Measurements from ENCODE around the gene CRYBB1. TPM values are rescaled to one million over a fixed set of nuclear protein-coding genes. Genes with fewer than 3 reads are reported as not detected.

Gene CRYBB1
- total and polyA plus RNA-seq, 2 experiments from 2014 or later = 1.6 to 3.7 TPM

DNA sequence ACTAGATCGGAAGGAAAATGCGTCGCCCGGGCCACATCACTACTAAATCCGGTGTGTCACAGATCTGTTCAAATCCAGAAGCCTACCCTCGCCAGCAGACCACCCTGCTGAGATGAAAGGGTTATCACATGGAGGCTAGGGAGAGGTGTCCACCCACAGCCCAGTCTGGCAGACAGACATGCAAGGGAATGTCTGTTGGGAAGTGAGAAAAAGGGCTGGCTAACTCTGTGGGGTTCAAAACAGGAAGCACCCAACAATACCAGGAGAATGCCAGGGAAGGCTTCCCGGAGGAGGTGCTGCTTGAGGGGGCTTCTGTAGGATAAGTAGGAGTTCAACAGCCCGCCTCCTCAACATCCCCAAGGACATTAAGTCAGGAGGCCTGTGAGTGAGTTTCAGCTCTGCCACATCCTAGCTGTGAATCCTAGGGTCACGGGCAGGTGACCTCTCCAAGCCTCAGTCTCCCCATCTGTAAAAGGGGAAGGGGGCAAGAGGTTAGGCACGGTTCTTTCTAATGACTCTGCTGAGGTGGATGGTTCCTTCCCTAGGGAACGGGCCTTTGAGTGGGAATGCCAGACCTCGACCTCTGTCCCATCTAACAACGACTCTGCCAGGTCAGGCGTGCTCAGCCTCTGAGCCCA is 29.0 kb downstream of the CRYBB1 start:
- H3K4me1 Mint-ChIP-seq = peaks cover 48% of the 10 kb centered on the region
- H3F3A ChIP-seq (replicated peaks; ENCODE audit: low read depth) = peaks cover 11% of the 10 kb centered on the region; the same call in 1 of the 2 replicates
- peak overlapping the region; percentile 45; the same call in 1 of the 2 replicates for H3K27ac ChIP-seq (ENCODE audit: low read depth)
- H2AFZ ChIP-seq = no peak overlapping the region
- no peaks in the 10 kb centered on the region; the same call in 2 of the 3 replicates for H3K9me3 Mint-ChIP-seq
- peaks cover 3% of the 10 kb centered on the region; the same call in 1 of the 2 replicates for H3K36me3 ChIP-seq (ENCODE audit: insufficient read depth)
- peaks cover 16% of the 10 kb centered on the region for H3K27me3 Mint-ChIP-seq (ENCODE audit: insufficient read depth, low read depth, poor library complexity)
- TF ChIP-seq EZH2 (IDR thresholded peaks at IDR 0.05; ENCODE audit: low read depth, unreplicated experiment) = no peak
- no peak for TF ChIP-seq POLR2AphosphoS5 (IDR thresholded peaks at IDR 0.05; ENCODE audit: low read depth)
- TF ChIP-seq, protein P1, sequence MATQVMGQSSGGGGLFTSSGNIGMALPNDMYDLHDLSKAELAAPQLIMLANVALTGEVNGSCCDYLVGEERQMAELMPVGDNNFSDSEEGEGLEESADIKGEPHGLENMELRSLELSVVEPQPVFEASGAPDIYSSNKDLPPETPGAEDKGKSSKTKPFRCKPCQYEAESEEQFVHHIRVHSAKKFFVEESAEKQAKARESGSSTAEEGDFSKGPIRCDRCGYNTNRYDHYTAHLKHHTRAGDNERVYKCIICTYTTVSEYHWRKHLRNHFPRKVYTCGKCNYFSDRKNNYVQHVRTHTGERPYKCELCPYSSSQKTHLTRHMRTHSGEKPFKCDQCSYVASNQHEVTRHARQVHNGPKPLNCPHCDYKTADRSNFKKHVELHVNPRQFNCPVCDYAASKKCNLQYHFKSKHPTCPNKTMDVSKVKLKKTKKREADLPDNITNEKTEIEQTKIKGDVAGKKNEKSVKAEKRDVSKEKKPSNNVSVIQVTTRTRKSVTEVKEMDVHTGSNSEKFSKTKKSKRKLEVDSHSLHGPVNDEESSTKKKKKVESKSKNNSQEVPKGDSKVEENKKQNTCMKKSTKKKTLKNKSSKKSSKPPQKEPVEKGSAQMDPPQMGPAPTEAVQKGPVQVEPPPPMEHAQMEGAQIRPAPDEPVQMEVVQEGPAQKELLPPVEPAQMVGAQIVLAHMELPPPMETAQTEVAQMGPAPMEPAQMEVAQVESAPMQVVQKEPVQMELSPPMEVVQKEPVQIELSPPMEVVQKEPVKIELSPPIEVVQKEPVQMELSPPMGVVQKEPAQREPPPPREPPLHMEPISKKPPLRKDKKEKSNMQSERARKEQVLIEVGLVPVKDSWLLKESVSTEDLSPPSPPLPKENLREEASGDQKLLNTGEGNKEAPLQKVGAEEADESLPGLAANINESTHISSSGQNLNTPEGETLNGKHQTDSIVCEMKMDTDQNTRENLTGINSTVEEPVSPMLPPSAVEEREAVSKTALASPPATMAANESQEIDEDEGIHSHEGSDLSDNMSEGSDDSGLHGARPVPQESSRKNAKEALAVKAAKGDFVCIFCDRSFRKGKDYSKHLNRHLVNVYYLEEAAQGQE (IDR thresholded peaks at IDR 0.05; ENCODE audit: unreplicated experiment) = no peak
- DNase-seq (ENCODE audit: low spot score) (no peak), ATAC-seq (no peak)
- H3K4me2 ChIP-seq = peak overlapping the region; percentile 95
- H3K79me2 ChIP-seq (replicated peaks; ENCODE audit: insufficient read depth) = peaks cover 59% of the 10 kb centered on the region
- peaks cover 39% of the 10 kb centered on the region for H4K20me1 ChIP-seq (replicated peaks; ENCODE audit: insufficient read depth)
- no peaks in the 10 kb centered on the region for H3K9me2 ChIP-seq (ENCODE audit: insufficient read depth)
- H3K36me3 Mint-ChIP-seq (ENCODE audit: low read depth) = peaks cover 36% of the 10 kb centered on the region
- H3K4me3 Mint-ChIP-seq = peak overlapping the region; percentile 84
- peak overlapping the region; percentile 94 for H3K4me3 ChIP-seq
- H3K27me3 ChIP-seq (ENCODE audit: insufficient read depth) = no peaks in the 10 kb centered on the region
- H3K27ac Mint-ChIP-seq = no peak overlapping the region
- peaks cover 47% of the 10 kb centered on the region for H3K4me1 ChIP-seq (ENCODE audit: insufficient read depth)

DNA sequence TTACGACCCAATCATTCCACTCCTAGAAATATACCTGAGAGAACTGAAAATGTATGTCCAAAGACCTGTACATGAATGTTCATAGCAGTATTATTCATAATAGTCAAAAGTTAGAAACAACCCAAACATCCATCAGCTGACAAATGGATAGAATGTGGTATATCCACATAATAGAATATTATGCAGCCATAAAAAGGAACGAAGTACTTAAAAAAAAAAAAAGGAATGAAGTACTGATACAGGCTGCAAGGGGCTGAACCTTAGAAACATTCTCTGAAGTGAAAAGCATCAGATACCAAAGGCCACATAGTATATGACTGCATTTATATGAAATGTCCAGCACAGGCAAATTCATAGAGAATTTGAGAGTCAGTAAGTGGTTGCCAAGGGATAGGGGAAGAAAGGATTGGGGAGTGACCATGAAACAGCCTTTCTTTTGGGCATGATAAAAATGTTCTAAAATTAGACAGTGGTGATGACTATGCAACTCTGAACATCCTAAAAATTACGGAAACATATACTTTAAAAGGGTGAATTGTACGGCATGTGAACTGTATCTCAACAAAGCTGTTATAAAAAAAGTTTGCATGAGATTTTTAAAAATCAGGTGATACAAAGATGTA is 29.7 kb downstream of the CRYBB1 start:
- peaks cover 16% of the 10 kb centered on the region for H3K27me3 Mint-ChIP-seq (ENCODE audit: insufficient read depth, low read depth, poor library complexity)
- peaks cover 50% of the 10 kb centered on the region for H3K4me1 Mint-ChIP-seq
- H3K9me2 ChIP-seq (ENCODE audit: insufficient read depth) = no peaks in the 10 kb centered on the region
- peaks cover 3% of the 10 kb centered on the region; the same call in 1 of the 2 replicates for H3K36me3 ChIP-seq (ENCODE audit: insufficient read depth)
- no peaks in the 10 kb centered on the region for H3K27me3 ChIP-seq (ENCODE audit: insufficient read depth)
- H3K4me1 ChIP-seq (ENCODE audit: insufficient read depth) = peaks cover 49% of the 10 kb centered on the region
- H4K20me1 ChIP-seq (replicated peaks; ENCODE audit: insufficient read depth) = peaks cover 39% of the 10 kb centered on the region
- DNase-seq (ENCODE audit: low spot score) (no peak), ATAC-seq (no peak)
- no peak overlapping the region for H3K27ac Mint-ChIP-seq
- peak overlapping the region; percentile 94; the same call in 1 of the 2 replicates for H3K4me3 ChIP-seq
- no peak overlapping the region for H3K27ac ChIP-seq (ENCODE audit: low read depth)
- H3F3A ChIP-seq (replicated peaks; ENCODE audit: low read depth) = peaks cover 14% of the 10 kb centered on the region; the same call in 1 of the 2 replicates
- peak overlapping the region; percentile 84 for H3K4me3 Mint-ChIP-seq
- H2AFZ ChIP-seq = no peak overlapping the region
- peak overlapping the region; percentile 95; the same call in 1 of the 2 replicates for H3K4me2 ChIP-seq
- H3K9me3 Mint-ChIP-seq = no peaks in the 10 kb centered on the region; the same call in 2 of the 3 replicates
- peaks cover 66% of the 10 kb centered on the region for H3K79me2 ChIP-seq (replicated peaks; ENCODE audit: insufficient read depth)
- H3K36me3 Mint-ChIP-seq (ENCODE audit: low read depth) = peaks cover 39% of the 10 kb centered on the region
- TF ChIP-seq, protein P2, sequence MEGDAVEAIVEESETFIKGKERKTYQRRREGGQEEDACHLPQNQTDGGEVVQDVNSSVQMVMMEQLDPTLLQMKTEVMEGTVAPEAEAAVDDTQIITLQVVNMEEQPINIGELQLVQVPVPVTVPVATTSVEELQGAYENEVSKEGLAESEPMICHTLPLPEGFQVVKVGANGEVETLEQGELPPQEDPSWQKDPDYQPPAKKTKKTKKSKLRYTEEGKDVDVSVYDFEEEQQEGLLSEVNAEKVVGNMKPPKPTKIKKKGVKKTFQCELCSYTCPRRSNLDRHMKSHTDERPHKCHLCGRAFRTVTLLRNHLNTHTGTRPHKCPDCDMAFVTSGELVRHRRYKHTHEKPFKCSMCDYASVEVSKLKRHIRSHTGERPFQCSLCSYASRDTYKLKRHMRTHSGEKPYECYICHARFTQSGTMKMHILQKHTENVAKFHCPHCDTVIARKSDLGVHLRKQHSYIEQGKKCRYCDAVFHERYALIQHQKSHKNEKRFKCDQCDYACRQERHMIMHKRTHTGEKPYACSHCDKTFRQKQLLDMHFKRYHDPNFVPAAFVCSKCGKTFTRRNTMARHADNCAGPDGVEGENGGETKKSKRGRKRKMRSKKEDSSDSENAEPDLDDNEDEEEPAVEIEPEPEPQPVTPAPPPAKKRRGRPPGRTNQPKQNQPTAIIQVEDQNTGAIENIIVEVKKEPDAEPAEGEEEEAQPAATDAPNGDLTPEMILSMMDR (conservative IDR thresholded peaks at IDR 0.05; ENCODE audit: low read depth in 2 of 2) = no peak
- TF ChIP-seq CREB1 (CRISPR knock-in tag; IDR thresholded peaks at IDR 0.05; ENCODE audit: low read depth) = no peak
- no peak for TF ChIP-seq EZH2phosphoT487 (IDR thresholded peaks at IDR 0.05; ENCODE audit: unreplicated experiment)
- TF ChIP-seq, protein P1 (IDR thresholded peaks at IDR 0.05; ENCODE audit: unreplicated experiment) = no peak
